GM20431 (cell line): ENCODE measurements around the gene DAG1.
"Not testable (repeated sequence)": the region's sequence is repeated elsewhere in the genome, so short reads cannot be mapped to it uniquely, and the experiment has no call there.

Experiments
- in situ Hi-C: fragments of 300-500 bp; cut with MseI, MboI; formaldehyde crosslinking; loops from one replicate; pipeline ENCODE4 v1.15.0; 2020; ENCODE audit warnings: low sequenced_read_pairs; ENCODE audit not compliant: unreplicated experiment

DAG1 gene

DNA sequence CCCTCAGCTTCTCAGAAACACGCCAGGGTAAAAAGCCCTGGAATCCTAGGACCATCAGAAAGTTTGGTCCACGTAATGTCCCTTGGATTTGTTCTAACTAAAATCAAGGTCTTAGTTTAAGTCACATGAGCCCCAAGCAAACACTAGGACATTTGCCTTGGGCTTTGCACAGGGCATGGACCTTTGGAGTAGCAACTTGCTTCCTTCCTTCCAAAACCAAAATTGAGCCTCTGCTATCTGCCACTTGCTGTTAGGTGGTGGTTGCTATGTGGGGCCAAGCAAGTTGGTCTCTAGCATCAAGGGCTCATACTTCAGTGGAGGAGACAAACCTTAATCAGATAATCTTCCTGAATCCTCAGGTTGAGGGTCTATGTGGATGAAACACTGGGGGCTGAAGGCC is 4.0 kb upstream of the DAG1 start:
- in situ Hi-C loops, result loop anchor here (25.0 kb wide), 1 partner anchor 304 kb away; the partner anchor contains the start of genes CCDC71 and KLHDC8B

DNA sequence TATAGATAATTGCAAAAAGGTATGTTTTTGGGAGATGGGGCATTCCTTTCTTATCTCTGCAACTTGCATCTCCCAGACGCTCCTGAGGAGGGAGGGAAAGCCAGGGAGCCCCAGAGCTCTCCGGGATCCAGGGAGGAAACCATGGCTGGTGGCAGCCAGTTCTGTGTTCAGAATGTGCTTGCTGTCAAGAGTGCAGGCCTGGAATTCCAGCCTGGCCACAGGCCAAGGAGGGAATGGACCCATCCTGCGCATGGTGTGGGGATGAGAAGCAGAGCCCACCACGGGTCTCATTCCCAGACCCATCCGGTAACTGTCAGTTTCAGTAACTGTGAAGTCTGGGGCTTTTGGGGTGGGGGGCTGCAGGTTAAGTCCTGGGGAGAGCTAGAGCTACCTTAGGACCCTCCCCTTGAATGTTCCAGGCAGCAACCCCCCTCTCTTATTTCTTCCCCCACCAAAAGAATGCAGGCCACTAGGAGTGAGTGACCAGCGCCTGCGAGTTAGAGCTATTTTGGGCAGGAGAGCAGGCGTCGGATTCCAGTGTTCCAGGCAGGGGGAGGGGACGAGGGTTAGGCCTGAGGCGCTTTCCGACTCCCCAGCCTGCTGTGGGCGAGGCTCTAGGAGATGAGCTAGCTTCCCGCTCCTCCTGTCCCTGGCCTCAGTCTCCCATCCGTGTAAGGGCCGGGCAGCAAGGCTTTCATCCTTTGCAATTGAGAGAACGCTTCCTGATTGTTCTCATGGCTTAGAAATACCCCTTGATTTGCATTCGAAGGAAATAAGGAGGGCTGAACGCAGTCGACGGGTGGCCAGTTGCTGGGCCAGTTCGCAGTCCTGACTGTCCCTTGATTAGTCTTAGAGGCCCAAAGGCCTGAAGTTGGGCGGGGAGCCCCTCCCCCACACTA is 781 bp upstream of the DAG1 start:
- in situ Hi-C loops, result loop anchor here (25.0 kb wide), 1 partner anchor 307 kb away; the partner anchor contains the start of genes CCDC71 and KLHDC8B

DNA sequence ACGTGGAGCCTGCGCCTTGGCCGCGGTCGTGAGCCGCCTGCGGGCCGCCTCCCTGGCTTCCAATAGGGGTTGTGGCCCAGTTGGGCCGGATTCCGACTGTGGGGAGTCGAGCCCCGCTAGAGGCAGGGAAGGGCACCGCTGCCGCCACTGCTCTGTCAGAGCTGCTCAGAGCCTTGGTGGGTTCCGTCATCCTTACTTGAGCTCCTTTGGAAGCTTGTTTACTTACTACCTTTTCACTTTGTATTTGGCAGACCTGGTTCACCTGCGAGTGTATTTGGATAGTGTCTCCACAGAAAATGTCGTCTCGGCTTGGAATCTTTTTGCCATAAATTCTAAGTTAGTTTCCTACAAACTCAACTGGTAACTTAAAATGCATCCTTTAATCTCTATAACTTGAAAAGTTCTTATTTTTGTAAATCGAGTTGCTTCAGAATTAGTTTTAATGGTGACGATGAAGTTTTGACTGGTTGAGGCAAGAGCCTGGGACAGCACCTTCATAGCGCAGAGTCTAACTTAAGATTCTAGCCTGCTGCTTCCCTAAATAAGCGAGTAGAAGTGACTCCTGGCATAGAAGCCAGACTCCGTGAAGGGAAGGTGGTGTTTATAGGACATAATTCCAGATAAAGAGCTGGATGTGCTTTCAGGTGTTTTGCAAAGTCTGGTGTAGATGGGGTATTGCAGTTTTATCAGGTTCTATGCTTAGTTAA is 800 bp downstream of the DAG1 start:
- in situ Hi-C loops, result loop anchor here (25.0 kb wide), 1 partner anchor 309 kb away; the partner anchor contains the start of genes CCDC71 and KLHDC8B

DNA sequence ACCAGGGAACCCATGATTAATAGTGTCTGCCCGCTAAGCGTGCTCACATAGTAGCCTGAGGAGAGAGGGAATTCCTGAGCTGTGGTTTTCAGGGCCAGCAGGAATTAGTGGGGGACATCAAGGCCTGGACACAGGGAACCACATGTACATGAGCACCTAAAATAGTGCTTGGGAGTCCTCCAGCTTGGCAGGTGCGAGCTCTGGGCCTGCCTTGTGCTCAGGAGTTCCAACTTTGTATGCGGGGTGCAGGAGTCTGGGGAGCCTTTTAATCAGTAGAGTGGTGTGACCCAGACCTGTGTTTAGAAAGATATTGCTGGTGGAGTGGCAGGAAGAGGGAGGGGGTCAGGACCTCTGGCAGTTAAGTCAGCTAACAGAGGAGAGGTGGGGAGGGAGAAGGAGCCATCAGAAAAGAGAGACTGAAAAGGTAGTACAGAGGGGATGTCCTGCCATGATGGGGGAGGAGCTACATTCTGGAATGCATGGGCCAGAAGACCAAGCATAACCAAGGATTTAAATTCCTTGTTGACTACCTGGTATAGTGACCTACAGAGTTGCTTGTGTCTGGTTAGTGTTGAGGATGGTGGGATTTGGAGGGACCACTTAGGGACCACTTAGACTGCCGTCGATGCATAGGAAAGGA is 1.9 kb downstream of the DAG1 start:
- in situ Hi-C loops, result loop anchor here (25.0 kb wide), 1 partner anchor 310 kb away; the partner anchor contains the start of genes CCDC71 and KLHDC8B

DNA sequence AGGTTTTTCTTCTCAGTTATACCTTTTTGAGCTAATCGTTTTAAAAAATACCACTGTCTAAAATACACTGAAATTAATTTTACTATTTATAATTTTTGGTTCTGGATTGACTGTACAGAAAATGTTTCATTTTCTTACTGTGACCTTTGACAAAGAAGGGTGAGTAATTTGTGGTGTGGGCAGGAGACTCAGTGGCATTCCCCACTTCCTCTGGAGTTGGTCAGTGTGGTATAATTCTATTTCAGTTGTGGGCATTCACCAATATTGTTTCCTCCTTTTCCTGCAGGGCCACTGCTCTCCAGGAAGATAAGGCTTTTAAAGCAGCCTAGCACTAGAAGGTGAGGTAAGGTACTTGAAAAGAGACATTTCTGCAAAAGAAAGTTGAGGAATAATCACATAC is 6.5 kb downstream of the DAG1 start:
- in situ Hi-C loops, result no loop called here

DNA sequence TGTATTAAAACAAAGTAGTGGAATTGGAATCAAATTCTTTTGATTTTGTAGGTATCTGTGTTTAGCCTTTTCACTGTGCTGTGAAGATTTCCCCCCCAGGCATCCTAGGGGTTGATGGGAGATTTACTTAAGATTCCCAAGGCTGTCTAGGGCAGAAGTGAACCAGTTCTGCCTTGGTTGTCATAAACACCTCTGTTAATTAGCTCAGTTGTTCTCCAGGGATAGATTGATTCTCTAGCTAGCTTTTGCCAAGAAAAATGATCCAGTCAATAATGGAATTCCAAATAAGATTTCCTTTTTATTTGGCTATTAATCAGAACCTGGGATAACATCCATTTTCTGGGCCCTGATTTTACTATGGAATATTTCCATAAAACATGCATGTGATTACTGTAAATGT is 12.7 kb downstream of the DAG1 start:
- in situ Hi-C loops, result no loop called here

DNA sequence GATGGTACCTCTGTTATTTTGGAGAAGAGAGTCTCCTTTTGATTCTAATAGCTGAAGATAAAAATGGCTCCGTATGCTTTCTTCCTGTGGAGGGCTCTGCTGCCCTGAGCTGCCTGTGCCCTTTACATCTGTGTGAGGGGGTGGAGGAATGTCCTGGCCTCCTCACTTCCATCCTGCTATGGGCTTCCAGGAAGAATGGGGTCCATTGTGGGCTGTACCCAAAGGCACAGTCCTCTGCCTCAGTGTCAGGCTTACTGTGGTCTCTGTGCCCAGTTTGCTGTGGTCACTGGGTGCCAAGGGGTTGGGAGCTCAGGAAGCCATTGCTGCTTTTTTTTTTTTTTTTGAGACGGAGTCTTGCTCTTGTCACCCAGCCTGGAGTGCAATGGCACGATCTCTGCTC is 14.4 kb downstream of the DAG1 start:
- in situ Hi-C loops, result no loop called here

DNA sequence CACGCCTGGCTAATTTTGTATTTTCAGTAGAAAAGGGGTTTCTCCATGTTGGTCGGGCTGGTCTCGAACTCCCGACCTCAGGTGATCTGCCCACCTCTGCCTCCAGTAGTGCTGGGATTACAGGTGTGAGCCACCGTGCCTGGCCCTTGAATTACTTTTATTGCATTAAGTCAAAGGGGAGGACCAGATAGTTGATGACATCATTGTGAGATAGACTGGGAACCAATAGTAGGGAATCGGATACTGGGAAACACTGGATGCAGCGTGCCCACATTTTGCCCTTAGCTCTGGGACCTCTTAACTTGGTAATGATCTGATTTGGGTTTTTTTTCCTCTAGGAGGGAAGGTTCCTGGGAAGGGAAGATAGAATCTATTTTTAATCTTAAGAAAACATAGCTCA is 19.2 kb downstream of the DAG1 start:
- in situ Hi-C loops, result no loop called here

DNA sequence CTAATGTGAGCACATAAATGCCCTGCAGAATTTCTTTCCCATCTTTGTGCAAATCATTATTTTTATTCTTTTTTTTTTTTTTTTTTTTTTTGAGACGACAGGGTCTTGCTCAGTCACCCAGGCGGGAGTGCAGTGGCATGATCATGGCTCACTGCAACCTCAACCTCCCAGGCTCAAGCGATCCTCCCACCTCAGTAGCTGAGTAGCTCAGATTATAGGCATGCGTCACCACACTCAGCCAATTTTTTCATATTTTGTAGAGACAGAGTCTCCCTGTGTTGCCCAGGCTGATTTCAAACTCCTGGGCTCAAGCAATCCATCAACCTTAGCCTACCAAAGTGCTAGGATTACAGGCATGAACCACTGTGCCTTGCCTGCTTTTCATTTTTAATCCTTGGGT is 22.9 kb downstream of the DAG1 start:
- in situ Hi-C loops, result no loop called here

DNA sequence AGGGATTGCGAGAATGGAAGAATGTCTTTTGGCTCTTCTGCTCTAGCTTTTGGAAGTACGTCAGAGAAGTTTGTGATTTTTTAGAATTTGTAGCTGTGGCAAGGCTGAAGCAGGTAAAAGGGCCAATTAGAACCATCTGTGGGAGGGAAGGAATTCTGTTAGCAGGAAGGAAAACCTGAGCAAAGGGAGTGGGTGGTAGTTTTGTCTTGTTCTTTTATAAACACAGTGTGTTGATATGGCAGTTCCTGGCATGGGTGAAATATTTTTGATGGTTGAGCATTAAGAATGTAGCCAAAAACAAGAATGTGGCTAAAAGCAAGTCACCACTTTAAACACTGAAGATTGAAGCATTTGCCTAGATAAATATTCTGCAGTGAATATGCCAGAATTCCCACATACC is 23.8 kb downstream of the DAG1 start:
- in situ Hi-C loops, result no loop called here

DNA sequence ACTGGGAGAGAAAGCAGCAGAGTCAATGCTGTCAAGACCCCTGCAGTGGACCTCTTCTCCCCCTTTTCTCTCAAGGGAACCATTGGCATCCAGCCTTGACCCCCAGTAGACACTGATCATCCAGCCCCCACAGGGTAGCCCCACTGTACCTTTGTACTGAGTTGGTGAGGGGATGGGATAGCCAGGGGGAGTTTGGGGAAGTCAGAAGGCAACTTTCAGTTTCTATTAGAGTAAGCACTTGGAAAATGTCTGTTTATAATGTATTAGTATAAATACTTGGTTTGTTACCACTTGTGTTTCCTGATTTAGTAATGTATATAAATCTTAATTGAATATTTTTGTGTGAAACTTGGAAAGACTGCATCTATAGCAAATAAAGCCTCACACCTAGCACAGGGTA is 25.0 kb downstream of the DAG1 start:
- in situ Hi-C loops, result no loop called here

DNA sequence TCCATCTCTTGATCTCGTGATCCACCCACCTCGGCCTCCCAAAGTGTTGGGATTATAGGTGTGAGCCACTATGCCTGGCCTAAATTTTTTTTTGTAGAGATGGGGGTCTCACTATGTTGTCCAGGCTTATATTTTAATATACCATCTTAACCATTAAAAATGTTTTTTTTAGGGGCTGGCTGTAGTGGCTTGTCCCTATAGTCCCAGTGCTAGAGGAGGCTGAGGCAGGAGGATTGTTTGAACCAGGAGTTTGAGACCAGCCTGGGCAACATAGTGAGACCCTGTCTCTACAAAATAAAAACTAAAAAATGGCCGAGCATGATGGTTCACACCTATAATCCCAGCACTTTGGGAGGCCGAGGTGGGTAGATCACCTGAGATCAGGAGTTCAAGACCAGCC is 26.8 kb downstream of the DAG1 start:
- in situ Hi-C loops, result not testable (repeated sequence)

DNA sequence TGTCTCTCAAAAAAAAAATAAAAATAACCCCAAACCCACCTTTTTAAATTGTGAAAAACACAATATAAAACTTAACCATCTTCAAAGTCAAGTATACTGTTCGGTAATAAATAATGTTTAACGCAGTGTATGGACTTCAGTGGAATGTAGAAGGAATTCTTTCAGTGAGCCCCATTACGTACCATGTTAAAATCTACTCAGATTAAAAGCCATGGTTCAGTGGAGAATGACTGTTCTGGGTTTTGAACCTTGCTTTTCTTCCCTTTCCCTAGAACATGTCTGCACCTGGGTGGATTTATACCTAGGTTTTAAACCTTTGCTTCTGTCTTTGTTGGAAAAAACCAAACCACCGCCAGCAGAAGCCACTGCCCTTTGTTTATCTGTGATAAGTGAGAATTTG is 27.5 kb downstream of the DAG1 start:
- in situ Hi-C loops, result no loop called here

DNA sequence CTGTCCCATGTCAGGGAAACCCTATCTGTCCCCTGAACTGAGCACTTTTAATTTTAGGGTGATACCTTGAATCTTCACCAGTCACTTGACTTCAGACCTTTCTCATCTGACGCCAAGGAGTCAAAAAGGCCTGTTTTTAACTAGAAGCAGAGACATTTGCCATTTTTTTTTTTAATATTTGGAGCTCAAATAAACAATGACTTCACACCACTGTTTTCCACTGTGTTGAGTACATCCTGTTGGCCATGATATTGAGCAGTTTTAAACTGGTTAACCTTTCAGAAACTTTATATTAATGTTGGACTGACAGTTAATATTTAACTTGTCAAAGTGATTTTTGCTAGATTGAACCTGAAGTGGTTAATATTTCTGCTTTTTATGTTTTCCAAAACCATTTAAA is 28.2 kb downstream of the DAG1 start:
- in situ Hi-C loops, result no loop called here

DNA sequence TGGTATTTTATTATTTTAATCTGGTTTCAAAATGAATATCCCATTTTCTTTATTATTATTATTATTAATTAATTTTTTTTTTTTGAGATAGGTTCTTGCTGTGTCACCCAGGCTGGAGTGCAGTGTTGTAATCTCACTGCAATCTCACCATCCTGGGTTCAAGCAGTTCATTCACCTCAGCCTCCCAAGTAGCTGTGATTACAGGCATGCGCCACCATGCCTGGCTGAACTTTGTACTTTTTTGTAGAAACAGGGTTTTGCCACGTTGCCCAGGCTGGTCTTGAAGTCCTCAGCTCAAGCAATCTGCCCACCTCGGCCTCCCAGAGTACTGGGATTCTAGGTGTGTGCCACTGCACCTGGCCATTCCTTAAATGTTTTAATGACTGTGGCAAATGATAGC is 28.6 kb downstream of the DAG1 start:
- in situ Hi-C loops, result no loop called here

DNA sequence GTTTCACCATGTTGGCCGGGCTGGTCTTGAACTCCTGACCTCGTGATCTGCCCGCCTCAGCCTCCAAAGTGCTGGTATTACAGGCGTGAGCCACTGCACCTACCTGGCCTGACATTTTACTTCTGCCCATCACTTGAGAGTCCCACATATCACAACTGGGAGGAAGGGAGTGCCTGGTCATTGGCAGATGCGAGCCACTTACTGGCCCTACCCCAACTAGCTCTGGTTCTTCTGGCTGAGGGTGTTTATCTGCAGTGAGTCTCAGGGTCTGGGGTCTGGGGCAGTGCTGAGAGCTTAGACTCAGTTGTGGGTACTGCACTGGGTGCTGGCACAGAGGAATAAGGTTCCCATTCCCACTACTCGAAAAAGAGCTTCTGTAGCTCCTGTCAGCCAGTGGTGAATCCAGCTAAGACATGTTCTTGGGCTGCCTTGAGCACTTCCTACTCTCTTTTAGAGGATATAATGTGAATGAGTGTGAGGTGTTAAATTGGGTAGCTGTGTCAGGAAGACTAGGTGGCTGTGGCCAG is 30.2 kb downstream of the DAG1 start:
- in situ Hi-C loops, result no loop called here

DNA sequence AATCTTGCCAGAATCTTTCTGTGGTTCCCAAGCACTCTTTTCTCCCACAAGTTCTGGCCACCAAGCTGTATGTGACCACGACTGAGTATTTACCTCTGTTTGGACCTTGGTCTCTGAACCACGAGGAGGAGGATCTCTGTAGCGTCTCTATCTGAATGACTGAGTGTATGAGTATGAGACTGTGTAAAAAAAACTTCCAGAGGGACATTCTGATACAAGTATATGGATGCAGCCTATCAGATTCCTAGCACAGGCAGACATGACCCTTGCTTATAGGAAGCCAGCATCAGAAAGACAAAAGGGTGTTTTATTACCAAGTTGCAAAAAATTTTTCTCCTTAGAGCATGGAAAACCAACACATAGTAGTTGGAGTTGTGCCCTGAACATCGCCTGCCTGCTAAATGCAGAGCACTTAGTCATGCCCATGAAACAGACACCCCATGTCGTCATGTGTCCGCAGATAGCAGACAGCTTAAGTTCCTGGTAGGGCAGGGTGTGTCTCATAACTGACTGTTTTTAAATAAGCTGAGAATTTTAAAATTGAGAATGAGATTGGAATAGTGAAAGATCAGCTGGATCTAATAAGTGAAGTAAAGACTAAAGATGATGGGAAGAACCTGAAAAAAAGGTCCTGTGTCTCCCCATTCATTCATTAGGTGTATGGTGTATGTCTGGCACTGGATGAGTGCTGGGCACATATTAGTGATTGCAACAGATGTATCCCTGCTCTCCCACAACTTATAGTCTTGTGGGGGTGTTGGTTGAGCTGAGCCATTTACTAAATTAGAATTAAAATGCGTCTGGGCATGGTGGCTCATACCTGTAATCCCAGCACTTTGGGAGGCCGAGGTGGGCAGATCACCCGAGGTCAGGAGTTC is 30.9 kb downstream of the DAG1 start:
- in situ Hi-C loops, result no loop called here

DNA sequence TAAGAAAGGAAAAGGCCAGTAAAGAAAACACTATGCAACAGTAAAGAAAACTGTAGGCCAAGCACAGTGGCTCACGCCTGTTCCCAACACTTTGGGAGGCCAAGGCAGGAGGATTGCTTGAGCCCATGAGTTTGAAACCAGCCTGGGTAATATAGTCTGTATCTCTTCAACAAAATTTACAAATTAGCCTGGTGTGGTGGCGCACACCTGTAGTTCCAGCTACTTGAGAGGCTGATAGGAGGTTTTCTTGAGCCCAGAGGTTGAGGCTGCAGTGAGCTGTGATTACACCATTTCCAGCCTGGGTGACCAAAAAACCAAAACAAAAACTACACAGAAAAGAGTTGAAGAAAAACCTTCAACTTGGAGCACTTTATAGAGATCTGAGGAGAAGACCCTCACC is 31.8 kb downstream of the DAG1 start:
- in situ Hi-C loops, result no loop called here

DNA sequence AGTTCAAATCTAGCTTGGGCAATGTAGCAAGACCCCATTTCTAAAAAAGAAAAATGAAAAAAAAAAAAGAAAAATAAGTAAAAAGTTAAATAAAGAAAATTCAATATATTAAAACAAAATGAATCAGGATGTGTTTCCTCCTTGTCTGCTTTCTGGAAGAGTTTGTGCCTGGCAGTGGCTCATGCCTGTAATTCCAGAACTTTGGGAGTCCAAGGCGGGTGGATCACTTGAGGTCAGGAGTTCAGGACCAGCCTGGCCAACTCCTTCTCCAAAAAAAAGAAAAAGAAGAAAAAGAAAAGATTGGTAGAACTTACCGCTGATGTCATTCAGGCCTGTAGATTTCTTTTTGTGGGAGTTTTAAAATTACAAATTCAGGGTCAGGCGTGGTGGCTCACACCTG is 36.8 kb downstream of the DAG1 start:
- in situ Hi-C loops, result no loop called here
